K562 (cell line): ENCODE results near the gene YIPF4. TPM values are rescaled to one million over a fixed set of nuclear protein-coding genes. Genes with fewer than 3 reads are reported as not detected.
A peak's percentile ranks its signal among the peaks of the same experiment; 100 is the strongest.

Source experiments
- ATAC-seq: fragments of 200-7000 bp; cut with Tn5 transposase; 3 replicates; pipeline ENCODE4 v1.9.1; 2020; ENCODE audit warnings: moderate library complexity
- BruUV-seq: library from RNA; stranded (reverse); fragments of 400-500 nt; replicated peaks from 2 replicates; lab custom pipeline; 2021; lab: Mats Ljungman, UMichigan
- CTCF ChIA-PET: fragments of 300-600 bp; formaldehyde crosslinking; extraction: SDS; loops from one replicate; lab custom pipeline; 2021; ENCODE audit warnings: low intra/inter-chr PET ratio; lab: Yijun Ruan, JAX
- POLR2A ChIA-PET: fragments of 300-600, 350-650 bp; sonication (Branson Sonifier 250); formaldehyde crosslinking; extraction: SDS; loops from one replicate; lab custom pipeline; 2021; ENCODE audit warnings: antibody characterized with exemption, inconsistent platforms; lab: Yijun Ruan, JAX
- DNase-seq, 4 experiments: peaks; one replicate each; pipeline versions ENCODE4 v3.0.0 to v3.0.0-alpha.2; 2011 to 2018; ENCODE audit warnings: low spot score in 3 of 4, mixed read lengths in 3 of 4; ENCODE audit errors: extremely low read depth in 1 of 4
- FAIRE-seq: peaks from 2 replicates; lab custom pipeline; 2011; peaks lifted over from hg19 to GRCh38; lab: Jason Lieb, UNC
- H2AFZ ChIP-seq: 2 replicates; pipeline ENCODE4 v1.6.0; 2011; ENCODE audit warnings: low read depth, low read length, control low read depth, inconsistent platforms
- H3K27ac ChIP-seq: fragments of 200-600 bp; 3 replicates; pipeline ENCODE4 v1.8.0; 2011; ENCODE audit warnings: low read depth, mild to moderate bottlenecking, control low read depth, inconsistent platforms, low read length, moderate library complexity, mixed read lengths; ENCODE audit errors: extremely low read depth
- H3K27me3 ChIP-seq, 2 experiments: fragments of 300-600 bp in 1 of 2; 2 replicates in 1 of 2; 3 replicates in 1 of 2; pipeline versions ENCODE4 v1.6.0 to v1.8.0; 2011; ENCODE audit warnings: inconsistent platforms in 2 of 2, low read length in 2 of 2, mild to moderate bottlenecking in 1 of 2, mixed read lengths in 1 of 2, moderate library complexity in 1 of 2; ENCODE audit not compliant: control insufficient read depth in 2 of 2, insufficient read depth in 2 of 2
- H3K36me3 ChIP-seq: fragments of 300-600 bp; 3 replicates; pipeline ENCODE4 v1.8.0; 2011; ENCODE audit warnings: mild to moderate bottlenecking, low read length, inconsistent platforms; ENCODE audit not compliant: control insufficient read depth, insufficient read depth
- H3K4me1 ChIP-seq, 2 experiments: fragments of 200-600 bp in 1 of 2; replicated peaks in 1 of 2; 2 replicates in 1 of 2; 3 replicates in 1 of 2; pipeline versions ENCODE4 v1.5.1 to v1.8.0; 2011; ENCODE audit warnings: inconsistent platforms in 2 of 2, low read length in 2 of 2, mild to moderate bottlenecking in 1 of 2, mixed read lengths in 1 of 2, moderate library complexity in 1 of 2; ENCODE audit not compliant: control insufficient read depth in 2 of 2, insufficient read depth in 2 of 2
- H3K4me2 ChIP-seq: 2 replicates; pipeline ENCODE4 v1.6.1; 2011; ENCODE audit warnings: low read length, control low read depth, inconsistent platforms, mixed read lengths; ENCODE audit not compliant: insufficient read depth
- H3K4me3 ChIP-seq: fragments of 200-600 bp; sonication (generic), shearing (Covaris generic); 2 replicates; pipeline ENCODE4 v1.5.1; 2016; ENCODE audit warnings: control low read depth, inconsistent platforms
- H3K79me2 ChIP-seq: fragments of 200-600 bp; 3 replicates; pipeline ENCODE4 v1.8.0; 2011; ENCODE audit warnings: low read length, inconsistent platforms; ENCODE audit not compliant: control insufficient read depth, insufficient read depth
- H3K9ac ChIP-seq, 2 experiments: 2 replicates each; pipeline versions ENCODE4 v1.6.0 to v1.6.1; 2011; ENCODE audit warnings: low read depth in 2 of 2, low read length in 2 of 2, control low read depth in 1 of 2, inconsistent platforms in 1 of 2, mild to moderate bottlenecking in 1 of 2, mixed read lengths in 1 of 2; ENCODE audit not compliant: insufficient read depth in 1 of 2
- H3K9me1 ChIP-seq: one replicate; pipeline ENCODE4 v1.6.0; 2011; ENCODE audit warnings: inconsistent platforms, mild to moderate bottlenecking, low read length, moderate library complexity; ENCODE audit not compliant: control insufficient read depth, insufficient read depth
- H3K9me3 ChIP-seq: replicated peaks from 2 replicates; pipeline ENCODE4 v1.5.1; 2011; ENCODE audit warnings: low read depth, low read length, inconsistent platforms; ENCODE audit not compliant: control insufficient read depth, insufficient read depth
- H4K20me1 ChIP-seq: replicated peaks from 2 replicates; pipeline ENCODE4 v1.6.1; 2011; ENCODE audit warnings: low read length, inconsistent platforms, mixed read lengths; ENCODE audit not compliant: control insufficient read depth, insufficient read depth
- CHD1 ChIP-seq: fragments of 200-600 bp; sonication (generic); IDR thresholded peaks from one replicate; pipeline ENCODE4 v1.6.1; 2012; ENCODE audit warnings: mild to moderate bottlenecking, moderate library complexity, low read length, inconsistent platforms
- ELF1 ChIP-seq: fragments of 200-800 bp; sonication (Bioruptor generic); IDR thresholded peaks from 2 replicates; pipeline ENCODE4 v1.6.1; 2016; ENCODE audit warnings: missing genetic modification characterization, missing compliant biosample characterization
- HMG20A ChIP-seq: fragments of 450-650 bp; formaldehyde crosslinking; conservative IDR thresholded peaks from 2 replicates; pipeline ENCODE4 v1.4.0; 2020; ENCODE audit warnings: mild to moderate bottlenecking, mixed read lengths
- PRMT5 ChIP-seq: sonication (generic); formaldehyde crosslinking; IDR thresholded peaks from 2 replicates; pipeline ENCODE4 v1.5.0; 2020; ENCODE audit warnings: missing genetic modification reagents
- TBP ChIP-seq: optimal IDR thresholded peaks from 2 replicates; pipeline ENCODE3; 2011; ENCODE audit warnings: low read depth, low read length, improper control_type of control experiment
- ZNF232 ChIP-seq: sonication (generic); formaldehyde crosslinking; IDR thresholded peaks from 2 replicates; pipeline ENCODE4 v1.8.0; 2022; ENCODE audit warnings: mild to moderate bottlenecking, missing genetic modification reagents
- WGBS: fragments of 100-300 bp; shearing (Covaris generic); methylation state at CpG from one replicate; pipeline ENCODE4 v1.1.6; 2016; ENCODE audit warnings: low coverage, mixed read lengths; ENCODE audit not compliant: insufficient coverage; ENCODE audit errors: missing lambda C conversion rate; 5-methylcytosine and 5-hydroxymethylcytosine counted together
- in situ Hi-C: fragments of 300-500 bp; cut with MboI; formaldehyde crosslinking; loops from 4 replicates; pipeline ENCODE4 v1.15.0; 2018; ENCODE audit warnings: inconsistent platforms, mixed read lengths
- intact Hi-C: fragments of 100-400 bp; cut with micrococcal nuclease; formaldehyde crosslinking; loops from 2 replicates; pipeline ENCODE4 v1.14.2; 2022
- polyA plus RNA-seq, 8 experiments: library from polyadenylated mRNA; depleted of rRNA in 4 of 8; stranded (reverse) in 5 of 8; unstranded in 3 of 8; fragments of >200 nt; fragmentation: Nextera tagmentation in 2 of 8; fragmentation: Illumina TruSeq in 1 of 8; extraction: Ambion mirVana in 2 of 8; extraction: Trizol in 1 of 8; gene quantifications; 2 replicates each; pipeline versions ENCODE4 v1.2.1 to v1.2.3, GENCODE V29; 2011 to 2014; ENCODE audit warnings: inconsistent platforms in 1 of 8, missing spikeins in 1 of 8
- total RNA-seq, 7 experiments: library from RNA; depleted of rRNA in 6 of 7; stranded (reverse); fragments of >200 nt in 6 of 7; fragmentation: Illumina TruSeq in 2 of 7; extraction: Trizol in 2 of 7; gene quantifications; 2 replicates each; pipeline versions ENCODE4 v1.2.1 to v1.2.3, GENCODE V29; 2011 to 2021; ENCODE audit warnings: low replicate concordance in 1 of 7
- TF ChIP-seq, protein P1 (sequence below): fragments of 200-800 bp; sonication (Bioruptor generic); IDR thresholded peaks from 2 replicates; pipeline ENCODE4 v1.6.1; 2017; ENCODE audit warnings: missing genetic modification characterization, missing compliant biosample characterization
- TF ChIP-seq, protein P2 (sequence below), 3 experiments: fragments of 200-800 bp in 1 of 3; sonication (Bioruptor generic) in 1 of 3; sonication (generic) in 1 of 3; formaldehyde crosslinking in 1 of 3; IDR thresholded peaks; 2 replicates each; pipeline versions ENCODE4 v1.6.1 to v1.8.0; 2016 to 2022; ENCODE audit warnings: mild to moderate bottlenecking in 2 of 3, missing compliant biosample characterization in 2 of 3, missing genetic modification characterization in 2 of 3, missing genetic modification reagents in 1 of 3

The YIPF4 gene
- total and polyA plus RNA-seq, 9 of the 15 experiments (the other 6 are each of a cell fraction or from before 2014, with no cell fraction given), result 4.9 to 46.9 (median 17.5) TPM

DNA sequence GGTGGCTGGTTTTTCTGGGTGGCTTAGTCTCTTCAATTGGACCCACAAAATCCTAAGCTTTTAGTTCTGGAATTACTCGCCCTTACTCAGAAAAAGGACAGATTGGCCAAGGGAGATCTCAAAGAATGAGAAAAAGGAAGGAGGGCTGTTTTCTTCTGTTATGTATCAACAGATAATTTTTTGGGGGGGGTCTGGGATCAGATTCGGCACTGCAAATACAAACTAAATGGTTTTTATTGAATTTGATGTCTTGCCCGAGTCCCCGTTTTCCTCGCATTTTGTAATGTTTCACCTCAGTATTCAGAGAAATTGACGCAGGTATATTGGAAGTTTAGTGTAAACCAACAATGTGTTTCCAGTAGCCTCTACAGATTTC, 762 bp downstream of the YIPF4 start:
- 3% methylated on average over 6 of the region's 6 CpGs for WGBS
- TF ChIP-seq ZNF232 (CRISPR knock-in tag), result no peak
- TF ChIP-seq, protein P1, sequence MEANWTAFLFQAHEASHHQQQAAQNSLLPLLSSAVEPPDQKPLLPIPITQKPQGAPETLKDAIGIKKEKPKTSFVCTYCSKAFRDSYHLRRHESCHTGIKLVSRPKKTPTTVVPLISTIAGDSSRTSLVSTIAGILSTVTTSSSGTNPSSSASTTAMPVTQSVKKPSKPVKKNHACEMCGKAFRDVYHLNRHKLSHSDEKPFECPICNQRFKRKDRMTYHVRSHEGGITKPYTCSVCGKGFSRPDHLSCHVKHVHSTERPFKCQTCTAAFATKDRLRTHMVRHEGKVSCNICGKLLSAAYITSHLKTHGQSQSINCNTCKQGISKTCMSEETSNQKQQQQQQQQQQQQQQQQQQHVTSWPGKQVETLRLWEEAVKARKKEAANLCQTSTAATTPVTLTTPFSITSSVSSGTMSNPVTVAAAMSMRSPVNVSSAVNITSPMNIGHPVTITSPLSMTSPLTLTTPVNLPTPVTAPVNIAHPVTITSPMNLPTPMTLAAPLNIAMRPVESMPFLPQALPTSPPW (CRISPR knock-in tag), result peak; percentile 33; the same call in 1 of the 2 replicates
- no peak for TF ChIP-seq ELF1
- peak; percentile 7 for TF ChIP-seq TBP
- TF ChIP-seq HMG20A, result no peak
- TF ChIP-seq, protein P2, sequence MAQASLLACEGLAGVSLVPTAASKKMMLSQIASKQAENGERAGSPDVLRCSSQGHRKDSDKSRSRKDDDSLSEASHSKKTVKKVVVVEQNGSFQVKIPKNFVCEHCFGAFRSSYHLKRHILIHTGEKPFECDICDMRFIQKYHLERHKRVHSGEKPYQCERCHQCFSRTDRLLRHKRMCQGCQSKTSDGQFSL (CRISPR knock-in tag; IDR thresholded peaks at IDR 0.05), result 0 out of 2 replicates have a peak, but pooled peaks have one; percentile 53
- TF ChIP-seq, protein P2 (tag; IDR thresholded peaks at IDR 0.05), result peak in 1 of 2 experiments; percentile 54; a peak in 1 of 4 replicates
- TF ChIP-seq PRMT5 (CRISPR knock-in tag), result no peak
- peak; percentile 16 for TF ChIP-seq CHD1
- TF ChIP-seq, all 486 proteins: peak for 4
- no TSS peak for BruUV-seq
- peaks cover 10% of the 10 kb centered on the region; the same call in 1 of the 3 replicates for H3K36me3 ChIP-seq
- DNase-seq (no peak), ATAC-seq (no peak), FAIRE-seq (no peak)
- CTCF ChIA-PET, result no interaction called here
- POLR2A ChIA-PET, result interaction anchor here (0.5 to 0.8 kb wide), 2 partner anchors 11 to 73 kb away, joined by 3 to 4 read pairs; no protein-coding TSS in a partner anchor
- intact Hi-C loops (loop anchor here (5.0 kb wide), 1 partner anchor 211 kb away; no protein-coding TSS in a partner anchor), in situ Hi-C loops (no loop called here)
- H3K79me2 ChIP-seq, result peaks cover 27% of the 10 kb centered on the region
- H3K9me1 ChIP-seq, result no peaks in the 10 kb centered on the region
- H3K9ac ChIP-seq, result peak overlapping the region; percentile 93 to 96
- peak overlapping the region; percentile 87 for H3K27ac ChIP-seq
- no peaks in the 10 kb centered on the region for H3K27me3 ChIP-seq
- H3K9me3 ChIP-seq, result no peaks in the 10 kb centered on the region
- H3K4me1 ChIP-seq, result peaks cover 11 to 14% of the 10 kb centered on the region in 2 experiments; a peak in 4 of 5 replicates
- H4K20me1 ChIP-seq, result no peaks in the 10 kb centered on the region
- peak overlapping the region; percentile 87 for H3K4me2 ChIP-seq
- peak overlapping the region; percentile 32; the same call in 1 of the 2 replicates for H2AFZ ChIP-seq
- peak overlapping the region; percentile 98 for H3K4me3 ChIP-seq
